ENCODE measurements around the gene SENP2. TPM values are rescaled to one million over a fixed set of nuclear protein-coding genes. Genes with fewer than 3 reads are reported as not detected.

Gene SENP2
- total and polyA plus RNA-seq, 10 of the 15 experiments (the other 5 are each of a cell fraction or from before 2014, with no cell fraction given): 9.0 to 42.7 (median 25.1) TPM

- no peak for FAIRE-seq
- ChIA-PET SMC1A (ENCODE audit: uncharacterized antibody, unreplicated experiment) (interaction anchor here (0.7 to 3.2 kb wide), 5 partner anchors 16 to 230 kb away, joined by 3 to 37 read pairs (median 4); no protein-coding TSS in a partner anchor), POLR2A (no interaction called here), RAD21 (ENCODE audit: unreplicated experiment) (interaction anchor here (1.0 to 3.4 kb wide), 2 partner anchors 87 to 110 kb away, joined by 3 to 34 read pairs; no protein-coding TSS in a partner anchor), CTCF (interaction anchor here (1.0 to 7.1 kb wide), 8 partner anchors 10 to 319 kb away, joined by 3 to 198 read pairs (median 18); no protein-coding TSS in a partner anchor)
- H3K79me2 ChIP-seq (ENCODE audit: control insufficient read depth, insufficient read depth, low read length): no peaks in the 10 kb centered on the region
- peaks cover 2 to 5% of the 10 kb centered on the region in 2 experiments; a peak in 3 of 4 replicates for H3K27me3 ChIP-seq (replicated peaks in 1 of 2; ENCODE audit: control insufficient read depth in 2 of 2, insufficient read depth in 2 of 2, low read length in 1 of 2)
- DNase-seq (ENCODE audit: low read depth, low spot score): no peak
- in situ Hi-C loops (cut with MboI) (no loop called here), intact Hi-C loops (cut with micrococcal nuclease; ENCODE audit: unreplicated experiment) (no loop called here)
- H3K4me1 ChIP-seq (ENCODE audit: control insufficient read depth, insufficient read depth, low read length): no peaks in the 10 kb centered on the region
- no peak overlapping the region for H3K4me3 ChIP-seq
- WGBS (ENCODE audit: insufficient coverage, insufficient replicate concordance, low lambda C conversion rate, missing lambda C conversion rate): 30% methylated on average over 1 of the region's 1 CpG
- TF ChIP-seq TCF7 (IDR thresholded peaks at IDR 0.05; ENCODE audit: borderline replicate concordance): no peak
- TF ChIP-seq USF2 (IDR thresholded peaks at IDR 0.05; ENCODE audit: borderline replicate concordance, low read depth, low read length): no peak
- TF ChIP-seq MTA2 (IDR thresholded peaks at IDR 0.05; ENCODE audit: low read depth): no peak
- no peak for TF ChIP-seq IRF4 (IDR thresholded peaks at IDR 0.05; ENCODE audit: low read depth, low read length)
- TF ChIP-seq SREBF2 (IDR thresholded peaks at IDR 0.05; ENCODE audit: low read length): no peak
- no peak for TF ChIP-seq ETV6 (conservative IDR thresholded peaks at IDR 0.05 in 1 of 2, IDR thresholded peaks at IDR 0.05 in 1 of 2; ENCODE audit: borderline replicate concordance in 1 of 2, low read depth in 1 of 2)
- TF ChIP-seq POLR2AphosphoS5 (IDR thresholded peaks at IDR 0.05; ENCODE audit: low read length): no peak
- TF ChIP-seq RAD51 (IDR thresholded peaks at IDR 0.05): no peak
- TF ChIP-seq EGR1 (IDR thresholded peaks at IDR 0.05; ENCODE audit: borderline replicate concordance in 1 of 2, low read depth in 2 of 2, low read length in 2 of 2): no peak
- no peak for TF ChIP-seq SMAD5 (IDR thresholded peaks at IDR 0.05; ENCODE audit: low read depth)
- TF ChIP-seq MXI1 (IDR thresholded peaks at IDR 0.05; ENCODE audit: low read depth, low read length): no peak
- no peak for TF ChIP-seq YBX1 (IDR thresholded peaks at IDR 0.05)
- TF ChIP-seq RFX5 (IDR thresholded peaks at IDR 0.05; ENCODE audit: low read depth, low read length): no peak
- no peak for TF ChIP-seq ELK1 (IDR thresholded peaks at IDR 0.05; ENCODE audit: low read depth, low read length)
- no TSS peak for BruUV-seq (replicated peaks)
- no peak overlapping the region for H2AFZ ChIP-seq (ENCODE audit: control insufficient read depth, low read depth, low read length)
- no peak for ATAC-seq
- H3K36me3 ChIP-seq (ENCODE audit: control insufficient read depth in 2 of 2, insufficient read depth in 2 of 2, low read length in 1 of 2): no peaks in the 10 kb centered on the region
- no peak overlapping the region for H3K4me2 ChIP-seq (ENCODE audit: control insufficient read depth, insufficient read depth)
- no peak overlapping the region for H3K9ac ChIP-seq (ENCODE audit: control insufficient read depth, insufficient read depth, low read length)
- H3K27ac ChIP-seq (ENCODE audit: control insufficient read depth, insufficient read depth): no peak overlapping the region
- H3K9me3 ChIP-seq (replicated peaks; ENCODE audit: control insufficient read depth, insufficient read depth, low read length): no peaks in the 10 kb centered on the region
- no peaks in the 10 kb centered on the region for H4K20me1 ChIP-seq (ENCODE audit: control insufficient read depth, insufficient read depth)
Measured at GRCh38 chr3:185658943-185659342, 72.8 kb downstream of the SENP2 start.

Measured in GM12878 (cell line).